ENCODE measurements around the gene AMPD3.

The AMPD3 gene

GRCh38 chr11:10486161-10486840 is 31.2 kb downstream of the AMPD3 start:
- DNase-seq (ENCODE audit: low read depth in 1 of 2, low spot score in 1 of 2) = no peak

GRCh38 chr11:10487002-10487647 is 32.1 kb downstream of the AMPD3 start:
- no peak for DNase-seq (ENCODE audit: low read depth in 1 of 2, low spot score in 1 of 2)

DNA sequence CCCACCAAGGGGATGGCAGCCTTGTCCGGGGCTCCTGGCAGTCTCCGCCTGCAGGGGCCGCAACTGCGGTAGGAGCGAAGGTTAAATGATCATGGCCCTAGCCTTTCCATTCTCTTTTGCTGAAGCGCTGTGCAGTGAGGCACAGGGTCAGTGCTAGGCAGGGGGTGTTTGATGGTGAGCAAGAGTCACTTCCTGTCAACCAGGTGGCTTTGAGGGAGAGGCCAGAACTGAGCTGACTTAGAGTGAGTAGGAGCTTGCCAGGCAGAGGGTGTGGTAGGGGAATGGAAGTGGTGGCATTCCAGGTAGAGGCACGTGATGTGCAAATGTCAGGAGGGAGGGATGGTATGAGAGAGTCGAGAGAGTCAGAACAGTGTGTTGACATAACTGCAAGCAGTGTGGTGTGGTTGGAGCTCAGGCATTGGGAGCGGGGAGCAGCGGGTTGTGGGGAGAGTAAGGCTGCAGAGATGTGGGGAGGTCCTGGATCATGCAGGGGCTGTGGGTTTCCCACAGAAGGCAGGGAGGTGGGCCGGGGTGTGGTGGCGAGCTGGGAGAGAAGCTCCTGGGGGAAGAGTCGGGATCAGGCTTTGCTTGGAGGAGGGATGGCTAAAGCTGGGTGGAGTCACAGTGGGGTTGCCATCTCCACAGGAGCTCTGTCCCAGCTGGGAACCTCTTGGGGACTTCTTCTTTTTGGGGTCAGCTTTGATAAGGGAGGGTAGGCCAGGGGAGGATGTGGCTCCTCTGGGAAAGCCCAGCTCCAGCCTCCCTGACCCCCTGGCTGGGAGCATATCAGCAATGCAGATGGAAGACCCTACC is 33.3 kb downstream of the AMPD3 start:
- DNase-seq (ENCODE audit: low read depth in 1 of 2, low spot score in 1 of 2) = no peak

- no peak for DNase-seq (ENCODE audit: low read depth in 1 of 2, low spot score in 1 of 2)
These were observed 34.0 kb downstream of the AMPD3 start for GRCh38 chr11:10488934-10489691.

DNA sequence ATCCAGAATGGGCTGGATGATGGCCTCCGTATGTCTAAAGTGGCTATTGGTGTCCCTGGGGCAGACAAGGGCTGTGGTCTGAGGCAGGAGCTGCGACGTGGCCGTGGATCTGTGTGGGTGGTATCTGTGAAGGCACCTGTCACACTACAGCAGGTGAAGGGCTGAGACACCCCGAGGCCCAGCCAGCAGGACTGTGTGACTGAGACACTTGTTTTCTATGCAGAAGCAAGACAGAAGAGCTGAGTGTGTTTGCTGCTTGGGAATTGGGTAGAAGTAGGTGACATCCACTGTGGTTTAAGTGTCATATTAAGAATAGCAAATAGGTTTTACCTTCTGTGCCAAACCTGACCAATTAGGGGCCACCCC is 35.0 kb downstream of the AMPD3 start:
- DNase-seq (ENCODE audit: low read depth in 1 of 2, low spot score in 1 of 2) = no peak

DNA sequence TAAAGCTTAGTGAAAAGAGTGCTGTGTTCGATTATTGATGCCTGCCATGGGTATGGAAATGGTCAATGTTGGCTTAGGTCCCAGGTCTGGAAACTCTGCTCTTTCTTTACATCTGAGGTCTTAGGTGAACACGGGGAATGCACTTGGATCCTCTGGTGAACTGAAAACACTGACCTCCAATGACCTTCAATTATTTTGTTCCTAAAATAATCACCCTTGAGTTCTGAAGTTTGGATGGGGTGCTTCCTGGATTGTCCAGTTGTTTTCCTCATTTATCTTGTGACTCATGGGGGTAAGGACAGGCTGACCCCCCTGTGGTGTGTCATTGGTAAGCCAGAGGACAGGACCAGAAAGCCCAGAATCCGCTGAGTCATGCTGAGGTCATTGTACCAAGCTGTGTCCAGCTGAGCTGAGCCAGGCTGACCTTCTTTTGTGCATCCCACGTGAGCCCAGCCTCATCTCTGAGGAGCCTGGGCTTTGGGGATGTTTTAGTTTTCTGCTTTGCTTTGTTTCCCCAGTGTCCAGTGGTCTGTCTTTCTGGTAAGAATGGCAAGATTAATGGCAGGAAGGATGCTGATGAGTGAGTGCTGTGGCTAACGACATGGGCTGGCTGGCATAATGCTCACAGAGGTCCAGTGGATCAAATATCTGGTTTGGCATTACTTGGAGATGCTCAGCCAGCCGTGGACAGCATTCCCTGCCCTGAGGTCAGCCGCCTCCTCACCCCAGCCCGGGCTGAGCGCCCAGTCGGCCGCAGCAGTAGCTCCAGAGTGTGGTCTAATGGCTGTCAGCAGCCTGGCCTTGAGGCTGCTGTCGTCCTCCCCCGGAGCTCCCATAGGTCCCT is 35.6 kb downstream of the AMPD3 start:
- DNase-seq (ENCODE audit: low read depth in 1 of 2, low spot score in 1 of 2) = no peak

- no peak for DNase-seq (ENCODE audit: low read depth in 1 of 2, low spot score in 1 of 2)
These were observed 37.0 kb downstream of the AMPD3 start for GRCh38 chr11:10492084-10492483.

DNA sequence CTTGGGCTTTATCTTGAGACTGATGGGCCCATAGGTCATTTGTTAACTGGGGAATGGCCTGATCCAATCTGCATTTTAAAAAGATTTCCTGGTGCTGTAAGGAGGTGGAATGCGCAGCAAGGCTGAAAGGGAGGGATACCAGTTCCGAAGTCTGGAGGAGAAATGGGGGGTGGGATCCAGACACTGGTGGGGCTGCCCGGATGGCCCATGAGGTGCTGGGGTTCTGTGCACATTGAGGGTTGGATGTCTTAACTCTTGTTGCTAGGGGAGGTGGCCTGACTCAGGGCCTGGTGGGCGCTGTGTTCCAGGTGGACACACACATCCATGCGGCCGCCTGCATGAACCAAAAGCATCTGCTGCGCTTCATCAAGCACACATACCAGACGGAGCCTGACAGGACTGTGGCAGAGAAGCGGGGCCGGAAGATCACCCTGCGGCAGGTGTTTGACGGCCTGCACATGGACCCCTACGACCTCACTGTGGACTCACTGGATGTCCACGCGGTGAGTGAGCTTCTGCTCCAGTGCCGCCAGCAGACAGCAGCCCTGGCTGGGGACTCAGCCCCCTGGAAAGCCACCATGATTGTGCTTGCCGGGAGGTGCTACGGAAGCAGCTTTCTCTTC is 38.1 kb downstream of the AMPD3 start:
- no peak for DNase-seq (ENCODE audit: low read depth in 1 of 2, low spot score in 1 of 2)

GRCh38 chr11:10494636-10495463 is 39.8 kb downstream of the AMPD3 start:
- no peak for DNase-seq (ENCODE audit: low read depth in 1 of 2, low spot score in 1 of 2)

DNA sequence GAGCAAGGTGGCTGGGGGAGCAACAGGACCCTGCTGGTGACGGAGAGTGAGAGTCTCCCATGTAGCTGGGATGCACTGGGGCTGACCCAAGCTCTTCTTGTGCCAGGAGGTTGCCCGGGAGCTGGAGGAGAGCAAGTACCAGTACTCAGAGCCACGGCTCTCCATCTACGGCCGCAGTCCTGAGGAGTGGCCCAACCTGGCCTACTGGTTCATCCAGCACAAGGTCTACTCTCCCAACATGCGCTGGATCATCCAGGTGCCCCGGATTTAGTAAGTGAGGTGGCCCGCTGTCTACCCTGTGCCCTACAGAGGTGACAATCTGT is 40.4 kb downstream of the AMPD3 start:
- no peak for DNase-seq (ENCODE audit: low read depth in 1 of 2, low spot score in 1 of 2)

DNA sequence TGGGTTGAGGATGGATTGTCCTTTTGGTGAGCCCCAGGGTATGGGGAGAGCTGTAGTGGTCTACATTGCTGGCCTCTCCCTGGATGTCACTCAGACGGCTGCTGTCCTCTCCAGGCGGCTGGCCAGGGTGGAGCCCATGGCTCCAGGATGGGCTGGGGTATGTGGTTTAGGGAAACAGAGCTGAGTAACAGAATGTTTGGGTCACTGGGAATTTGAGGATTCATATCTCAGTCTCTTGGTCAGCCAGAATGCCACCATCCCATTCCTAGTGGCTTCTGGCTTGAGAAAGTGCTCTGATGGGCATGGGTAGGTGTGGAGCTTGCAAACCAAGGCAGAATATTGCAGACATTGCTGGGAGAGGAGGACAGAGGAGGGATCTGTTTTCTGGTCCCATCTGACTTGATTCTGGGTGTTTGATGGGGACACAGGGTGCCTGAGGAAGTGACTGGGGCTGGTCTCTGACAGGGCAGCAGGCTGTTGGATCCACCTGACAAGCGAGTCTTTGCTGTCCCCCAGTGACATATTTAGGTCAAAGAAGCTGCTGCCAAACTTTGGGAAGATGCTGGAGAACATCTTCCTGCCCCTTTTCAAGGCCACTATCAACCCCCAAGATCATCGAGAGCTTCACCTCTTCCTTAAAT is 41.4 kb downstream of the AMPD3 start:
- no peak for DNase-seq (ENCODE audit: low read depth in 1 of 2, low spot score in 1 of 2)

GRCh38 chr11:10497371-10498021 is 42.4 kb downstream of the AMPD3 start:
- no peak for DNase-seq (ENCODE audit: low read depth in 1 of 2, low spot score in 1 of 2)

GRCh38 chr11:10498022-10498400 is 42.9 kb downstream of the AMPD3 start:
- DNase-seq (ENCODE audit: low read depth in 1 of 2, low spot score in 1 of 2) = no peak

- DNase-seq (ENCODE audit: low read depth in 1 of 2, low spot score in 1 of 2) = no peak
These were observed 43.6 kb downstream of the AMPD3 start for GRCh38 chr11:10498426-10499250.

- no peak for DNase-seq (ENCODE audit: low read depth in 1 of 2, low spot score in 1 of 2)
These were observed 44.4 kb downstream of the AMPD3 start for GRCh38 chr11:10499452-10499851.

GRCh38 chr11:10499874-10500601 is 45.0 kb downstream of the AMPD3 start:
- no peak for DNase-seq (ENCODE audit: low read depth in 1 of 2, low spot score in 1 of 2)

All from stimulated activated CD4-positive, alpha-beta T cell treated with anti-CD3 and anti-CD28 coated beads, Interleukin-15, amount 100 ng/mL, for 1 hour (primary cell).